Measurements from ENCODE around the gene EIF4G1. TPM values are rescaled to one million over a fixed set of nuclear protein-coding genes. Genes with fewer than 3 reads are reported as not detected.

EIF4G1 gene
- polyA plus RNA-seq, 1 donor from 2014 or later: 66.9 TPM

- TF ChIP-seq EP300 (conservative IDR thresholded peaks at IDR 0.05; ENCODE audit: poor library complexity, severe bottlenecking): no peak
These were observed 33.6 kb downstream of the EIF4G1 start (continued) for GRCh38 chr3:184348057-184348382.

DNA sequence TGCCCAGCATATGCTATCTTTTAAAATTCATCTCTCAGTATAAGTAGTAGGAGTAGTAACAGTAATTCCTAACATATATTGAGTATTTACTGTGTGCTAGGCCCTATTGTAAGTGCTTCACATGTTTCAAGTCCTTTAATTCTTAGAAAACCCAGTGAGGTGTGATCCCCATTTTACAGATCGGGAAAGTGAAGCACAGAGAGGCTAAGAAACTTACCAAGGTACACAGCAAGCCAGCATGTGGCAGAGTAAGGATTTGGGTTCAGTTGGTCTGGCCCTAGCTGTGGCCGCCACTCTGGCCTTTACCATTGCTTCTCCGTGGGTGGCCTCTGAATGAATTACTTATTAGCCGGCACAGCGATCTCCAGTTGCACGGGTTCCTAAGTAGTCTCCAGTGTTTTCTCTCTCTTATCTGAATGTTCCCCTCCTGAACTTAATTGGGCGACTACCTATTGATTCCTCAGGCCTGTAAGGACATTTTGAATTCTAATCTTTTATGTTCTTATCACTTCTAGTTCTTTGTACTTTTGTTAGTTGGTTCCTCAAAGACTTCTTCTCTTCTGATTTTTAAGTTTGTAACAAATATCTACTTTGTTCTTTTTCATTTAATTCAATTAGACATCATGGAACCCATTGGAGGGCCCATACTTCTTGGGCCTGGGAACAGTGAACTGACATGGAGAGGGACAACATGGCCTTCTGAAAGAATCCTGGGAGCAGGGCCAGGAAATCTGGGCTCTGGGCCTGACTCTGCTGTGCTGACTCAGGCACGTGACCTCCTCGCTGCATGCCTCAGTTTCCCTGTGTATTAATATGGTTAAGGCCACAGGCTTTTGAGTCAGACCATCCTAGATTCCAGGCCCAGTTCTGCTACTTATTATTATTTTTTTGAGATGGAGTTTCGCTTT is 35.4 kb downstream of the EIF4G1 start:
- Histone ChIP-seq H3K27ac (ENCODE audit: low read length) (no peak overlapping the region), H2AFZ (ENCODE audit: low read depth, low read length) (no peak overlapping the region), H3K79me2 (replicated peaks; ENCODE audit: insufficient read depth, low read length) (no peaks in the 10 kb centered on the region), H4K20me1 (ENCODE audit: insufficient read depth) (no peaks in the 10 kb centered on the region), H3K9ac (ENCODE audit: low read length) (no peak overlapping the region), H3K27me3 (ENCODE audit: insufficient read depth, low read depth, low read length) (no peaks in the 10 kb centered on the region), H3K4me3 (ENCODE audit: low read length) (no peak overlapping the region), H3K4me2 (ENCODE audit: low read length) (no peak overlapping the region), H3K36me3 (ENCODE audit: insufficient read depth, low read length) (no peaks in the 10 kb centered on the region), H3K9me2 (ENCODE audit: insufficient read depth, low read length) (no peaks in the 10 kb centered on the region), H3K9me3 (ENCODE audit: low read length) (no peaks in the 10 kb centered on the region), H3F3A (ENCODE audit: insufficient read depth, low read length, poor library complexity, severe bottlenecking) (no peaks in the 10 kb centered on the region)
- no peak for TF ChIP-seq TAF1 (IDR thresholded peaks at IDR 0.05; ENCODE audit: low read depth)
- TF ChIP-seq SMC3 (conservative IDR thresholded peaks at IDR 0.05; ENCODE audit: poor library complexity): no peak
- TF ChIP-seq, protein P1, sequence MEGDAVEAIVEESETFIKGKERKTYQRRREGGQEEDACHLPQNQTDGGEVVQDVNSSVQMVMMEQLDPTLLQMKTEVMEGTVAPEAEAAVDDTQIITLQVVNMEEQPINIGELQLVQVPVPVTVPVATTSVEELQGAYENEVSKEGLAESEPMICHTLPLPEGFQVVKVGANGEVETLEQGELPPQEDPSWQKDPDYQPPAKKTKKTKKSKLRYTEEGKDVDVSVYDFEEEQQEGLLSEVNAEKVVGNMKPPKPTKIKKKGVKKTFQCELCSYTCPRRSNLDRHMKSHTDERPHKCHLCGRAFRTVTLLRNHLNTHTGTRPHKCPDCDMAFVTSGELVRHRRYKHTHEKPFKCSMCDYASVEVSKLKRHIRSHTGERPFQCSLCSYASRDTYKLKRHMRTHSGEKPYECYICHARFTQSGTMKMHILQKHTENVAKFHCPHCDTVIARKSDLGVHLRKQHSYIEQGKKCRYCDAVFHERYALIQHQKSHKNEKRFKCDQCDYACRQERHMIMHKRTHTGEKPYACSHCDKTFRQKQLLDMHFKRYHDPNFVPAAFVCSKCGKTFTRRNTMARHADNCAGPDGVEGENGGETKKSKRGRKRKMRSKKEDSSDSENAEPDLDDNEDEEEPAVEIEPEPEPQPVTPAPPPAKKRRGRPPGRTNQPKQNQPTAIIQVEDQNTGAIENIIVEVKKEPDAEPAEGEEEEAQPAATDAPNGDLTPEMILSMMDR (IDR thresholded peaks at IDR 0.05; ENCODE audit: poor library complexity, severe bottlenecking): no peak
- TF ChIP-seq, protein P2, sequence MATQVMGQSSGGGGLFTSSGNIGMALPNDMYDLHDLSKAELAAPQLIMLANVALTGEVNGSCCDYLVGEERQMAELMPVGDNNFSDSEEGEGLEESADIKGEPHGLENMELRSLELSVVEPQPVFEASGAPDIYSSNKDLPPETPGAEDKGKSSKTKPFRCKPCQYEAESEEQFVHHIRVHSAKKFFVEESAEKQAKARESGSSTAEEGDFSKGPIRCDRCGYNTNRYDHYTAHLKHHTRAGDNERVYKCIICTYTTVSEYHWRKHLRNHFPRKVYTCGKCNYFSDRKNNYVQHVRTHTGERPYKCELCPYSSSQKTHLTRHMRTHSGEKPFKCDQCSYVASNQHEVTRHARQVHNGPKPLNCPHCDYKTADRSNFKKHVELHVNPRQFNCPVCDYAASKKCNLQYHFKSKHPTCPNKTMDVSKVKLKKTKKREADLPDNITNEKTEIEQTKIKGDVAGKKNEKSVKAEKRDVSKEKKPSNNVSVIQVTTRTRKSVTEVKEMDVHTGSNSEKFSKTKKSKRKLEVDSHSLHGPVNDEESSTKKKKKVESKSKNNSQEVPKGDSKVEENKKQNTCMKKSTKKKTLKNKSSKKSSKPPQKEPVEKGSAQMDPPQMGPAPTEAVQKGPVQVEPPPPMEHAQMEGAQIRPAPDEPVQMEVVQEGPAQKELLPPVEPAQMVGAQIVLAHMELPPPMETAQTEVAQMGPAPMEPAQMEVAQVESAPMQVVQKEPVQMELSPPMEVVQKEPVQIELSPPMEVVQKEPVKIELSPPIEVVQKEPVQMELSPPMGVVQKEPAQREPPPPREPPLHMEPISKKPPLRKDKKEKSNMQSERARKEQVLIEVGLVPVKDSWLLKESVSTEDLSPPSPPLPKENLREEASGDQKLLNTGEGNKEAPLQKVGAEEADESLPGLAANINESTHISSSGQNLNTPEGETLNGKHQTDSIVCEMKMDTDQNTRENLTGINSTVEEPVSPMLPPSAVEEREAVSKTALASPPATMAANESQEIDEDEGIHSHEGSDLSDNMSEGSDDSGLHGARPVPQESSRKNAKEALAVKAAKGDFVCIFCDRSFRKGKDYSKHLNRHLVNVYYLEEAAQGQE (IDR thresholded peaks at IDR 0.05; ENCODE audit: borderline replicate concordance): no peak
- no peak for TF ChIP-seq EP300 (conservative IDR thresholded peaks at IDR 0.05; ENCODE audit: poor library complexity, severe bottlenecking)
- TF ChIP-seq POLR2AphosphoS5 (IDR thresholded peaks at IDR 0.05): no peak
- no peak for TF ChIP-seq EZH2 (IDR thresholded peaks at IDR 0.05; ENCODE audit: borderline replicate concordance, insufficient read depth, low read length, poor library complexity, severe bottlenecking)
- TF ChIP-seq MXI1 (conservative IDR thresholded peaks at IDR 0.05; ENCODE audit: poor library complexity, severe bottlenecking): no peak
- TF ChIP-seq RAD21 (conservative IDR thresholded peaks at IDR 0.05): no peak

- Histone ChIP-seq H3K9me2 (ENCODE audit: insufficient read depth, low read length) (no peaks in the 10 kb centered on the region), H3K36me3 (ENCODE audit: insufficient read depth, low read length) (no peaks in the 10 kb centered on the region), H3K4me3 (ENCODE audit: low read length) (no peak overlapping the region), H3K27ac (ENCODE audit: low read length) (no peak overlapping the region), H4K20me1 (ENCODE audit: insufficient read depth) (no peaks in the 10 kb centered on the region), H3K9me3 (ENCODE audit: low read length) (no peaks in the 10 kb centered on the region), H3F3A (ENCODE audit: insufficient read depth, low read length, poor library complexity, severe bottlenecking) (no peaks in the 10 kb centered on the region), H3K4me2 (ENCODE audit: low read length) (no peak overlapping the region), H3K27me3 (ENCODE audit: insufficient read depth, low read depth, low read length) (no peaks in the 10 kb centered on the region), H3K9ac (ENCODE audit: low read length) (no peak overlapping the region), H2AFZ (ENCODE audit: low read depth, low read length) (no peak overlapping the region), H3K79me2 (replicated peaks; ENCODE audit: insufficient read depth, low read length) (no peaks in the 10 kb centered on the region)
- TF ChIP-seq EZH2 (IDR thresholded peaks at IDR 0.05; ENCODE audit: borderline replicate concordance, insufficient read depth, low read length, poor library complexity, severe bottlenecking): no peak
- TF ChIP-seq MXI1 (conservative IDR thresholded peaks at IDR 0.05; ENCODE audit: poor library complexity, severe bottlenecking): no peak
- TF ChIP-seq TAF1 (IDR thresholded peaks at IDR 0.05; ENCODE audit: low read depth): no peak
- no peak for TF ChIP-seq EP300 (conservative IDR thresholded peaks at IDR 0.05; ENCODE audit: poor library complexity, severe bottlenecking)
- TF ChIP-seq, protein P2 (IDR thresholded peaks at IDR 0.05; ENCODE audit: borderline replicate concordance): no peak
- no peak for TF ChIP-seq RAD21 (conservative IDR thresholded peaks at IDR 0.05)
- TF ChIP-seq POLR2AphosphoS5 (IDR thresholded peaks at IDR 0.05): no peak
- no peak for TF ChIP-seq SMC3 (conservative IDR thresholded peaks at IDR 0.05; ENCODE audit: poor library complexity)
- TF ChIP-seq, protein P1 (IDR thresholded peaks at IDR 0.05; ENCODE audit: poor library complexity, severe bottlenecking): no peak
These were observed 36.2 kb downstream of the EIF4G1 start for GRCh38 chr3:184350618-184351017.

All from neural cell (in vitro differentiated cells).